Stomach smooth muscle (tissue), 2 donors: Measurements from ENCODE around the gene E2F2.
"Not testable (repeated sequence)": the region's sequence is repeated elsewhere in the genome, so short reads cannot be mapped to it uniquely, and the experiment has no call there.

ENCODE experiments used
- H3K27ac ChIP-seq: one replicate; pipeline ENCODE4 v1.7.0; 2013; ENCODE audit warnings: mild to moderate bottlenecking, low read length, inconsistent platforms
- H3K27me3 ChIP-seq, 2 donors: one replicate each; pipeline ENCODE4 v1.7.0; 2013; ENCODE audit warnings: low read length in 2 of 2; ENCODE audit not compliant: insufficient read depth in 2 of 2, control insufficient read depth in 1 of 2
- H3K36me3 ChIP-seq, 2 donors: one replicate each; pipeline ENCODE4 v1.7.0; 2013; ENCODE audit warnings: low read length in 2 of 2; ENCODE audit not compliant: control insufficient read depth in 2 of 2, insufficient read depth in 2 of 2
- H3K4me1 ChIP-seq: one replicate; pipeline ENCODE4 v1.7.0; 2013; ENCODE audit warnings: low read length; ENCODE audit not compliant: control insufficient read depth, insufficient read depth
- H3K4me3 ChIP-seq, 2 donors: one replicate each; pipeline ENCODE4 v1.7.0; 2013; ENCODE audit warnings: low read length in 2 of 2
- H3K9ac ChIP-seq, 2 donors: one replicate each; pipeline ENCODE4 v1.7.0; 2013; ENCODE audit warnings: low read length in 2 of 2, mild to moderate bottlenecking in 1 of 2
- H3K9me3 ChIP-seq, 2 donors: one replicate each; pipeline ENCODE4 v1.7.0; 2013; ENCODE audit warnings: low read length in 2 of 2; ENCODE audit not compliant: control insufficient read depth in 2 of 2
- donor health status: healthy.
- donor health status: Pancreatic carcinoma.

E2F2 gene

DNA sequence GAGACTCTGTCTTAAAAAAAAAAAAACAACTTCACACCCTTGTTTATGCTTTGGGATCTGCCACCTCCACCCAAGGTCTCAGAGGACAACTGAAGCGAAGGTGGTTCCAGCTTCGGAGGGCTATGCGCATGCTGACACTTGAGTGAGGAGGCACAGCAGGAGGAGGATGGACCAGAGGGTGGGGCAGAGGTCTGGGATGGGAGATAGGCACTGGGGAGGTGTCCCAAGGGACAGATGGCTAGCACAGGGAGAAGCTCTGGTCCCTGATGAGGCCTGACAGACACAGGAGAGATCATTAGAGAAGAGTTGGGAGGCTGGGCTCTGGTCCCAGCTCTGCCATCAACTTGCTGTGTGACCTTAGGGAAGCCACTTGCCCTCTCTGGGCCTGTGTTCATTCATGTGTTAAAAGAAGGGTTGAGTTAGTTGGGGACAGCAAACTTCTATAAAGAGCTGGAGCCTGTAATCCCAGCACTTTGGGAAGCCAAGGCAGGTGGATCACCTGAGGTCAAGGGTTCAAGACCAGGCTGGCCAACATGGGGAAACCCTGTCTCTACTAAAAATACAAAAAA lies 16.8 kb downstream of the E2F2 start:
- no peak overlapping the region for H3K4me3 ChIP-seq
- H3K9me3 ChIP-seq, result no peaks in the 10 kb centered on the region
- H3K27me3 ChIP-seq, result no peaks in the 10 kb centered on the region
- no peaks in the 10 kb centered on the region for H3K36me3 ChIP-seq
- no peak overlapping the region for H3K9ac ChIP-seq
- no peak overlapping the region for H3K27ac ChIP-seq
- H3K4me1 ChIP-seq, result no peaks in the 10 kb centered on the region

DNA sequence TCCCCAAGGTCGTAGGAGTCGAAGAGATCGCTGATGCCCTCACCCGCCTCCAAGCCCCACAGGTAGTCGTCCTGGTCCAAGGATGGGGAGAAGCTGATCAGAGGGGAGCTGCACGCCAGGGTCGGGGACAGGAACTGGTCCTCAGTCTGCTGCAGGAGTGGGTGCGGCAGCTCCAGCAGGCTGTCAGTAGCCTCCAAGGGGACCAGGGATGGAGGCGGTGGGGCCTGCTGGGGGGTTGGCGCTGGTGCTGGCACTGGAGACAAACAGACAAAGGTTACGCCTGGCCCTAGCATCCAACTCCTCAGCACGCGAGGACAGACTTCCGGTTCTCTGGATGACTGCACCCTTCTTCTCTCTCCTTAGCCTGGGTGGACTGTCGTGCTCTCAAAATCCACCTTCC lies 21.1 kb downstream of the E2F2 start:
- Histone ChIP-seq H3K4me1 (no peaks in the 10 kb centered on the region), H3K36me3 (no peaks in the 10 kb centered on the region), H3K9me3 (no peaks in the 10 kb centered on the region), H3K4me3 (no peak overlapping the region), H3K9ac (no peak overlapping the region), H3K27ac (no peak overlapping the region), H3K27me3 (no peaks in the 10 kb centered on the region)

DNA sequence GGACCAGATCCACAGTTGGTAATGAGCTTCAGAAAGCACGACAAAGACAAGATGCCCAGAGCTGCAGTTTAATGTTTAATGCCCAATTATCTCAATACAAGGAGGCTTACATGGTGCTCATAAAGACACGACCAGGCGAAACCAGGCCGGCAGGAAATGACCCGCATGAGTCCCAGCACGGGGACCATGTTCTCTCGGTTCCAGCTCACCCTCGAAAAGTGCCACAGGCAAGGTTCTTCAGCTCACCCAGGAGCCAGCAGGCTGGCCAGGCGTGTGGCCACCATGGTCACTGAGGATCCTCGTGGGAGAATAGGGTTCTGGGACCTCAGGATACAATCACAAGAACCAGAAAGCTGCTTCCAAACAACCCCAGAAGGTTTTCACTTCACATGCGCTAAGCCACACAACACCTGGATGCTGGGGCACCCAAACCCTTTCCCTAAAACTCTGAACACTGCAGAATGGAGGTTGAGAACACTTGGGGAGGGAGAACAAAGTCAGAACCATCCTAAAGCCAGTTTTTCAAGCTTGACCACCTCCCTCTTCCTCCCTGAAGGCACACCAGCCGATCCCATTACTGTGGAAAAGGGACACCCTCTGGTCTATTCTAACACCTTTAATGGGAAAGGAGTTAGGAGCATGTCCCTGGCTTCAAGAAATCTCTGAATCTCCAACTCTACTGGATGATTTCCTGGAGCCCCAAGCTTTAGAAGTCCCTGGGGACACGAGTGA lies 24.5 kb downstream of the E2F2 start:
- no peak overlapping the region for H3K9ac ChIP-seq

DNA sequence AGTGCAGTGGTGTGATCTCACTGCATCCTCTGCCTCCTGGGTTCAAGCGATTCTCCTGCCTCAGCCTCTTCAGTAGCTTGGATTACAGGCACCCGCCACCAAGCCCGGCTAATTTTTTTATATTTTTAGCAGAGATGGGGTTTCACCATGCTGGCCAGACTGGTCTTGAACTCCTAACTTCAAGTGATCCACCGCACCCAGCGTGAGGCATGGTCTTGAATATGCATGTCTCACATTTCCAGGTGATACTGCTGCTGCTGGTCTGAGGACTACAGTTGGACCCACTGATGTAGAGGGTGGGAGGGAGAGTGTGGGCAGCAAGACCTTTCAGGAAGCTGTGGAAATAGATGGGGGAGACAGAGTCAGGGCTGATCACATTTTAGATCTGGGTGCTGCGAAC lies 25.2 kb downstream of the E2F2 start:
- no peak overlapping the region for H3K4me3 ChIP-seq
- H3K27ac ChIP-seq, result no peak overlapping the region
- H3K9ac ChIP-seq, result no peak overlapping the region
- no peaks in the 10 kb centered on the region for H3K36me3 ChIP-seq
- H3K27me3 ChIP-seq, result no peaks in the 10 kb centered on the region
- no peaks in the 10 kb centered on the region for H3K4me1 ChIP-seq
- H3K9me3 ChIP-seq, result no peaks in the 10 kb centered on the region

More for the DNA sequence above, 24.5 kb downstream of the E2F2 start:
- H3K4me1 ChIP-seq, result no peaks in the 10 kb centered on the region
- no peaks in the 10 kb centered on the region for H3K9me3 ChIP-seq
- no peaks in the 10 kb centered on the region for H3K27me3 ChIP-seq
- H3K4me3 ChIP-seq, result no peak overlapping the region
- H3K27ac ChIP-seq, result no peak overlapping the region
- no peaks in the 10 kb centered on the region for H3K36me3 ChIP-seq

DNA sequence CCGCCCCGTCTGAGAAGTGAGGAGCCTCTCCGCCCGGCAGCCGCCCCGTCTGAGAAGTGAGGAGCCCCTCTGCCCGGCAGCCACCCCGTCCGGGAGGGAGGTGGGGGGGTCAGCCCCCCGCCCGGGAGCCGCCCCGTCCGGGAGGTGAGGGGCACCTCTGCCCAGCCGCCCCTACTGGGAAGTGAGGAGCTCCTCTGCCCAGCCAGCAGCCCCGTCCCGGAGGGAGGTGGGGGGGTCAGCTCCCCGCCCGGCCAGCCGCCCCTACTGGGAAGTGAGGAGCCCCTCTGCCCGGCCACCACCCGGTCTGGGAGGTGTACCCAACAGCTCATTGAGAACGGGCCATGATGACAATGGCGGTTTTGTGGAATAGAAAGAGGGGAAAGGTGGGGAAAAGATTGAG lies 26.9 kb downstream of the E2F2 start:
- not testable (repeated sequence) for H3K27me3 ChIP-seq, H3K4me3 ChIP-seq, H3K9me3 ChIP-seq, H3K9ac ChIP-seq, H3K36me3 ChIP-seq, H3K27ac ChIP-seq, H3K4me1 ChIP-seq

DNA sequence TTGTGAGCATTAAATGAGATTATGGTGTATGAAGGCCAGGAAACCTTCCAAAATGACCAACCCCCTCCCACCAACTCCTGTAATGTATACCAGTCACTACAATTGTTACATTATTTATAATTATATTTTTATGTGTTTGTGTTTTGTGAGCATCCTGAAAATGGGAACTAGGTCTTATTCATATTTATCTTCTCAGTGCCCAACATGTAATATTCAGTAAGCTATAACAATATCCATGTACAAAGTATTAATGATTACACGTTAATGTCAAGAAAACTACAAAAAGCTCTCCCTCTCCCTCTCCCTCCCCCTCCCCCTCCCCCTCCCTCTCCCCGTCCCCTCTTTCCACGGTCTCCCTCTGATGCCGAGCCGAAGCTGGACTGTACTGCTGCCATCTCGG lies 28.1 kb downstream of the E2F2 start:
- H3K4me3 ChIP-seq, result no peak overlapping the region
- H3K36me3 ChIP-seq, result no peaks in the 10 kb centered on the region
- H3K27ac ChIP-seq, result no peak overlapping the region
- no peak overlapping the region for H3K9ac ChIP-seq
- no peaks in the 10 kb centered on the region for H3K9me3 ChIP-seq
- H3K4me1 ChIP-seq, result no peaks in the 10 kb centered on the region
- no peaks in the 10 kb centered on the region for H3K27me3 ChIP-seq

DNA sequence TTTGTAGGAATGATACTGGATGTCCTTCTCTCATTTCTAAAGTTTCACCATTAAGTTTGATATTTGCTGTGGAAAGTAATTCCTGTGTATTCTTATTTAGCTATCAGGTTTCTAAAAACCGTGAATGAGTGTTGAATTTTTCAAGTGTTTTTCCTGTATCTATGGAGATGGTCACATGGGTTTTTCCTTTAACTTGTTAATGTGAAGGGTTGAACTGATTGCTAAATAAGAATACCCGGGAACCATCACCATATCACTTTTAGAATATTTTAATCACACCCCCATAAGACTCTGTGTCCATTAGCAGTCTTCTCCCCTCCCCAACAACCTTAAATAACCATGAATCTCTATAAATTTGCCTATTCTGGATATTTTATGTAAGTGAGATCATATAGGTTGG lies 30.6 kb downstream of the E2F2 start:
- H3K4me3 ChIP-seq, result no peak overlapping the region
- H3K9me3 ChIP-seq, result no peaks in the 10 kb centered on the region
- no peak overlapping the region for H3K9ac ChIP-seq
- H3K27ac ChIP-seq, result no peak overlapping the region
- peaks cover 3% of the 10 kb centered on the region for H3K4me1 ChIP-seq
- H3K36me3 ChIP-seq, result no peaks in the 10 kb centered on the region
- H3K27me3 ChIP-seq, result no peaks in the 10 kb centered on the region

DNA sequence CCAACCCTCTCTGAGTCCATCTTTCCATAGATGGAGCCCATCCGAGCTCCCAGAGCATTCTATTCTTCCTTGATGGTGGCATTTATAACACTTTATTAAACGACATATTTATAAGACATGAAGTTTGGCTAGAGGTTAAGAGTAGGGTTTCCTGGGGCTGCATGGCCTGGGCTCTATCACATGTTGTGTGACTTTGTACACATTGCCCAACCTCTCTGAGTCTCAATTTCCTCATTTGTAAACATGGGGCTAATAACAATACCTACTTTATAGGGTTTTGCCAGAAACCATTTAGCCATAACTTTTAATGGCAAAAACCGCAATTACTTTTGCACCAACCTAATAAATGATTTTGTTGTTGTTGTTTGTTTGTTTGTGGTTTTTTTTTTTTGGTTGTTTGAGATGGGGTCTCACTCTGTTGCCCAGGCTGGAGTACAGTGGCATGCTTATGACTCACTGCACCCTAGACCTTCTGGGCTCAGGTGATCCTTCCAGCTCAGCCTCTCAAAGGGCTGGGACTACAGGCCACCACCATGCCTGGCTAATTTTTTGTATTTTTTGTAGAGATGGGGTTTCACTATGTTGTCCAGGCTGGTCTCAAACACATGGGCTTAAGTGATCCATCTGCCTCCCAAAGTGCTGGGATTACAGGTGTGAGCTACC lies 33.1 kb downstream of the E2F2 start:
- no peak overlapping the region for H3K27ac ChIP-seq
- peaks cover 3% of the 10 kb centered on the region for H3K4me1 ChIP-seq
- H3K36me3 ChIP-seq, result no peaks in the 10 kb centered on the region
- no peak overlapping the region for H3K4me3 ChIP-seq
- no peaks in the 10 kb centered on the region for H3K27me3 ChIP-seq
- H3K9me3 ChIP-seq, result no peaks in the 10 kb centered on the region
- no peak overlapping the region for H3K9ac ChIP-seq

DNA sequence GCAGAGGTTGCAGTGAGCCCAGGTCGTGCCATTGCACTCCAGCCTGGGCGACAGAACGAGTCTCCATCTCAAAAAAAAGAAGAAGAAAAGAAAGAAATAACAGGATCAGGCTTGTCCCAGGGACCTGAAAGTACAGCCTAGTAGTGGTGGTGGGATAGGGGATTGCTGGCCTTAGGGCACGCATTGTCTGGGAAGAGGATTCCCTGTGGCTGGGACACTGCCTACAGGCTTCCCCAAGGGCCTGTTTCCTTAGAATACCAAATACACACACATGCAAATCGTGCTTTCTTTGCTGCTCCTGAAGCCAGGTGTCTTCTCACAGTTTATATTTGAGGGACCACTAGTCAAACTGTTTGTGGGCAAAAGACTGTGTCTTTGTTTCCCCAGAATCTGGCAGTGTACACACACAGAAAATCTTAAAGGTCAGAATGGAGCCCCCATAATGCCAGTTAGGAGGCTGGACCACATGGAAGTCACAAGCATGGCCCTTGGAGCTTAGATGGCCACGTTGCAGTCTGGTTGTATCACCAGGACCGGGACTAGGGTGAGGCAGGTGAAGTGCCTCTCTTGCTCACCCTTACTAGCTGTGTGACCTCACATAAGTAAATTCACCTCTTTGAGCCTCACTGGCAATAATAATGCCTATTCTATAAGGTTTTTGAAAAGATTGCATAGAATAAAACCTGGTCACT lies 34.4 kb downstream of the E2F2 start:
- H3K9ac ChIP-seq, result no peak overlapping the region
- peaks cover 3% of the 10 kb centered on the region for H3K4me1 ChIP-seq
- H3K4me3 ChIP-seq, result no peak overlapping the region
- no peaks in the 10 kb centered on the region for H3K27me3 ChIP-seq
- no peaks in the 10 kb centered on the region for H3K36me3 ChIP-seq
- no peak overlapping the region for H3K27ac ChIP-seq
- no peaks in the 10 kb centered on the region for H3K9me3 ChIP-seq

DNA sequence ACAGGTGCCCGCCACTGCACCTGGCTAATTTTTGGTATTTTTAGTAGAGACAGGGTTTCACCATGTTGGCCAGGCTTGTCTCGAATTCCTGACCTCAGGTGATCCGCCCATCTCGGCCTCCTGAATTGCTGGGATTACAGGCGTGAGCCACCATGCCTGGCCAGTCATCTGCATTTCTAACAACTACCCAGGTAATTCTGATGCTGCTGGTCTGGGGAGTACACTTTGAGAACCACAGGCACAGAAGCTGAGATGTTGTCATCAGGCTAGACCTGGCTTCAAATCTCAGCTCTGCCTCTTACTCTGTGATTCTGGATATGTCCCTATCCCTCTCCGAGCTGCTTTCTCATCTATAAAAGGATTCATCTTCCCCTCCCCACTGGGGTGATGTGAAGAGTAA lies 36.2 kb downstream of the E2F2 start:
- H3K9ac ChIP-seq, H3K27me3 ChIP-seq, H3K27ac ChIP-seq, H3K4me3 ChIP-seq, H3K36me3 ChIP-seq, H3K4me1 ChIP-seq, H3K9me3 ChIP-seq: not testable (repeated sequence)

DNA sequence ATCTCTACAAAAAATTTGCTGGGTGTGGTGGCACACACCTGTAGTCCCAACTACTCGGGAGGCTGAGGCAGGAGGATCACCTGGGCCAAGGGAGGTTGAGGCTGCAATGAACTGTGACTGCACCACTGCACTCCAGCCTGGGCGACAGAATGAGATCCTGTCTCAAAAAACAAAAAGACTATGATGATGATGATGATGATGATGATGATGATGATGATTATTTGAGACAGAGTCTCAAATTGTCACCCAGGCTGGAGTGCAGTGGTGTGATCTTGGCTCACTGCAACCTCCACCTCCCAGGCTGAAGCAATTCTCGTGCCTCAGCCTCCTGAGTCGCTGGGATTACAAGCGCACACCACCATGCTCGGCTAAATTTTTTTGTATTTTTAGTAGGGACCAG lies 38.3 kb downstream of the E2F2 start:
- H3K27me3 ChIP-seq, H3K9me3 ChIP-seq, H3K4me1 ChIP-seq, H3K4me3 ChIP-seq, H3K9ac ChIP-seq, H3K27ac ChIP-seq, H3K36me3 ChIP-seq: not testable (repeated sequence)
